ENCODE measurements around the gene DRC1.

DNA sequence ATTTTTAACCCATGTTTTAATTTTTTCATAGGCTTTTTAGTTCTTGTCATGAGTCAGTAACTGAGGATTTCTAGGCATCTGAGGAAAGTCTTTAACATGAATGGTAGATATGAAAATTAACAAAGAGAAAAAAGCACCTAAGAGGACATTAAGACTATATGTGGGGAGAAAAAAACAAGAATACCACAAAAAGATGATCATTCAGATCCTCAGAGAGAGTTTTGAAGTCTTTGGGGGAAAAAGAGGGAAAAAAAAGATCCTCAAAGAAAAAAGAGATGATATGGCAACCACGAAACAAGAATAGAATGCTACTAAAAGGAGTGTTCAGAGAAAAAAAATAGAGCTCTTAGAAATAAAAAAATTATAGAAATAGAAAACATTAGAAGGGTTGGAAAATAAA is 8.1 kb downstream of the DRC1 start:
- TF ChIP-seq, protein P1, sequence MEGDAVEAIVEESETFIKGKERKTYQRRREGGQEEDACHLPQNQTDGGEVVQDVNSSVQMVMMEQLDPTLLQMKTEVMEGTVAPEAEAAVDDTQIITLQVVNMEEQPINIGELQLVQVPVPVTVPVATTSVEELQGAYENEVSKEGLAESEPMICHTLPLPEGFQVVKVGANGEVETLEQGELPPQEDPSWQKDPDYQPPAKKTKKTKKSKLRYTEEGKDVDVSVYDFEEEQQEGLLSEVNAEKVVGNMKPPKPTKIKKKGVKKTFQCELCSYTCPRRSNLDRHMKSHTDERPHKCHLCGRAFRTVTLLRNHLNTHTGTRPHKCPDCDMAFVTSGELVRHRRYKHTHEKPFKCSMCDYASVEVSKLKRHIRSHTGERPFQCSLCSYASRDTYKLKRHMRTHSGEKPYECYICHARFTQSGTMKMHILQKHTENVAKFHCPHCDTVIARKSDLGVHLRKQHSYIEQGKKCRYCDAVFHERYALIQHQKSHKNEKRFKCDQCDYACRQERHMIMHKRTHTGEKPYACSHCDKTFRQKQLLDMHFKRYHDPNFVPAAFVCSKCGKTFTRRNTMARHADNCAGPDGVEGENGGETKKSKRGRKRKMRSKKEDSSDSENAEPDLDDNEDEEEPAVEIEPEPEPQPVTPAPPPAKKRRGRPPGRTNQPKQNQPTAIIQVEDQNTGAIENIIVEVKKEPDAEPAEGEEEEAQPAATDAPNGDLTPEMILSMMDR (conservative IDR thresholded peaks at IDR 0.05; ENCODE audit: low read length), result no peak
- TF ChIP-seq EZH2phosphoT487 (IDR thresholded peaks at IDR 0.05; ENCODE audit: borderline replicate concordance, low read depth, low read length), result no peak
